GM18951 (cell line): ENCODE data around the gene SSC5D.
"Not testable (repeated sequence)": the region's sequence is repeated elsewhere in the genome, so short reads cannot be mapped to it uniquely, and the experiment has no call there.

Experiments used
- POLR2A ChIP-seq: IDR thresholded peaks from 4 replicates; pipeline ENCODE4 v1.6.1; 2011; ENCODE audit warnings: mild to moderate bottlenecking; ENCODE audit not compliant: insufficient read length, insufficient read depth; ENCODE audit errors: extremely low read depth
- in situ Hi-C: fragments of 300-500 bp; cut with MboI; formaldehyde crosslinking; loops from one replicate; pipeline ENCODE4 v1.12.0; 2022; ENCODE audit warnings: low sequenced_read_pairs, mixed read lengths, inconsistent platforms; ENCODE audit not compliant: unreplicated experiment

SSC5D gene

GRCh38 chr19:55529636-55530234 lies 41.5 kb downstream of the SSC5D start:
- TF ChIP-seq POLR2A: no peak
- in situ Hi-C loops: no loop called here

- no peak for TF ChIP-seq POLR2A
- in situ Hi-C loops: no loop called here
Observed at GRCh38 chr19:55530996-55531395, 42.8 kb downstream of the SSC5D start.

GRCh38 chr19:55534280-55534679 lies 46.0 kb downstream of the SSC5D start:
- in situ Hi-C loops: not testable (repeated sequence)

- TF ChIP-seq POLR2A: no peak
- in situ Hi-C loops: no loop called here
Observed at GRCh38 chr19:55535173-55535964, 47.1 kb downstream of the SSC5D start.

- no peak for TF ChIP-seq POLR2A
- in situ Hi-C loops: no loop called here
Observed at GRCh38 chr19:55535965-55536350, 47.7 kb downstream of the SSC5D start.

- TF ChIP-seq POLR2A: no peak
- in situ Hi-C loops: no loop called here
Observed at GRCh38 chr19:55536366-55536765, 48.1 kb downstream of the SSC5D start.

GRCh38 chr19:55536951-55537740 lies 48.9 kb downstream of the SSC5D start, which contains the start of gene SBK2:
Gene SBK2, minus strand, starts transcription at chr19:55537133. Its CDS starts 839 bp downstream, at chr19:55536294.
- TF ChIP-seq POLR2A: no peak
- in situ Hi-C loops: no loop called here

- in situ Hi-C loops: no loop called here
- TF ChIP-seq POLR2A: no peak
Observed at GRCh38 chr19:55537741-55538111, 49.5 kb downstream of the SSC5D start.

- TF ChIP-seq POLR2A: no peak
- in situ Hi-C loops: no loop called here
Observed at GRCh38 chr19:55538132-55538531, 49.9 kb downstream of the SSC5D start.

- no peak for TF ChIP-seq POLR2A
- in situ Hi-C loops: no loop called here
Observed at GRCh38 chr19:55539090-55539984, 51.1 kb downstream of the SSC5D start.

GRCh38 chr19:55540619-55541018 lies 52.4 kb downstream of the SSC5D start:
- in situ Hi-C loops: no loop called here

GRCh38 chr19:55541091-55541490 lies 52.9 kb downstream of the SSC5D start:
- TF ChIP-seq POLR2A: no peak

More at GRCh38 chr19:55540619-55541018, 52.4 kb downstream of the SSC5D start:
- TF ChIP-seq POLR2A: no peak

More at GRCh38 chr19:55541091-55541490, 52.9 kb downstream of the SSC5D start:
- in situ Hi-C loops: no loop called here
